Stimulated activated naive CD8-positive, alpha-beta T cell treated with anti-CD3 and anti-CD28 coated beads, Interleukin-15, amount 100 ng/mL, for 72 hours (primary cell): ENCODE measurements around the gene THAP10.
"Not testable (repeated sequence)": the region's sequence is repeated elsewhere in the genome, so short reads cannot be mapped to it uniquely, and the experiment has no call there.

Source experiments
- ATAC-seq: fragments of 150-1000 bp; cut with Tn5 transposase; 2 replicates; pipeline ENCODE4 v1.10.0; 2021; ENCODE audit warnings: mild to moderate bottlenecking, moderate library complexity
- DNase-seq, 2 donors: peaks; one replicate each; pipeline ENCODE4 v3.0.0; 2021 to 2022
- H3K27ac Mint-ChIP-seq, 2 donors: one replicate each; pipeline ENCODE4 v1.8.0; 2022; ENCODE audit warnings: mild to moderate bottlenecking in 2 of 2, mixed read lengths in 2 of 2, moderate library complexity in 2 of 2
- H3K27me3 Mint-ChIP-seq: one replicate; pipeline ENCODE4 v1.8.0; 2022; ENCODE audit warnings: mixed read lengths
- H3K4me1 Mint-ChIP-seq: one replicate; pipeline ENCODE4 v1.8.0; 2022; ENCODE audit warnings: mild to moderate bottlenecking, mixed read lengths
- H3K4me3 Mint-ChIP-seq, 2 donors: one replicate each; pipeline ENCODE4 v1.8.0; 2022; ENCODE audit warnings: mild to moderate bottlenecking in 2 of 2, mixed read lengths in 2 of 2, moderate library complexity in 1 of 2
- H3K9me3 Mint-ChIP-seq, 2 donors: one replicate each; pipeline ENCODE4 v1.8.0; 2022; ENCODE audit warnings: mixed read lengths in 2 of 2

Gene THAP10

GRCh38 chr15:70906842-70907241 is 14.6 kb upstream of the THAP10 start:
- Mint-ChIP-seq H3K9me3 (peaks cover 15 to 17% of the 10 kb centered on the region in 2 donors), H3K27ac (no peak overlapping the region), H3K4me3 (no peak overlapping the region), H3K4me1 (no peaks in the 10 kb centered on the region), H3K27me3 (peaks cover 18% of the 10 kb centered on the region)
- ATAC-seq, result no peak
- DNase-seq, result no peak

GRCh38 chr15:70902107-70902506 is 9.9 kb upstream of the THAP10 start:
- Mint-ChIP-seq H3K27ac (no peak overlapping the region), H3K27me3 (peaks cover 16% of the 10 kb centered on the region), H3K4me3 (no peak overlapping the region), H3K9me3 (peaks cover 1 to 4% of the 10 kb centered on the region in 2 donors), H3K4me1 (no peaks in the 10 kb centered on the region)
- ATAC-seq (no peak), DNase-seq (no peak)

GRCh38 chr15:70892912-70893560 is 803 bp upstream of the THAP10 start:
- H3K27me3 Mint-ChIP-seq, result peaks cover 62% of the 10 kb centered on the region
- H3K4me1 Mint-ChIP-seq, result peaks cover 8% of the 10 kb centered on the region
- peak overlapping the region; percentile 88 to 94 for H3K27ac Mint-ChIP-seq
- ATAC-seq (peak; percentile 27), DNase-seq (no peak)
- H3K4me3 Mint-ChIP-seq, result peak overlapping the region; percentile 86 to 93
- peaks cover 0 to 4% of the 10 kb centered on the region in 2 donors for H3K9me3 Mint-ChIP-seq

- Mint-ChIP-seq H3K27me3 (peaks cover 41% of the 10 kb centered on the region), H3K27ac (peak overlapping the region in 1 of 2 donors; percentile 83)
- no peak for ATAC-seq
Observed at GRCh38 chr15:70882361-70882760, 9.9 kb downstream of the THAP10 start.

GRCh38 chr15:70880781-70881180 is 11.5 kb downstream of the THAP10 start:
- no peak overlapping the region for H3K27ac Mint-ChIP-seq
- H3K4me3 Mint-ChIP-seq, result no peak overlapping the region
- ATAC-seq (no peak), DNase-seq (no peak)
- H3K4me1 Mint-ChIP-seq, result peaks cover 8% of the 10 kb centered on the region
- no peaks in the 10 kb centered on the region for H3K9me3 Mint-ChIP-seq
- H3K27me3 Mint-ChIP-seq, result peaks cover 34% of the 10 kb centered on the region

More at GRCh38 chr15:70882361-70882760, 9.9 kb downstream of the THAP10 start:
- Mint-ChIP-seq H3K4me3 (no peak overlapping the region), H3K9me3 (no peaks in the 10 kb centered on the region), H3K4me1 (peaks cover 8% of the 10 kb centered on the region)
- no peak for DNase-seq

GRCh38 chr15:70879401-70879800 is 12.8 kb downstream of the THAP10 start:
- peaks cover 32% of the 10 kb centered on the region for H3K27me3 Mint-ChIP-seq

GRCh38 chr15:70876683-70877082 is 15.6 kb downstream of the THAP10 start:
- no peak for DNase-seq
- peaks cover 37% of the 10 kb centered on the region for H3K27me3 Mint-ChIP-seq
- ATAC-seq, result no peak
- no peaks in the 10 kb centered on the region for H3K9me3 Mint-ChIP-seq
- no peak overlapping the region for H3K4me3 Mint-ChIP-seq
- H3K27ac Mint-ChIP-seq, result no peak overlapping the region
- H3K4me1 Mint-ChIP-seq, result no peaks in the 10 kb centered on the region

More at GRCh38 chr15:70879401-70879800, 12.8 kb downstream of the THAP10 start:
- no peak for ATAC-seq
- no peaks in the 10 kb centered on the region for H3K9me3 Mint-ChIP-seq
- no peak overlapping the region for H3K4me3 Mint-ChIP-seq
- H3K4me1 Mint-ChIP-seq, result peaks cover 8% of the 10 kb centered on the region
- H3K27ac Mint-ChIP-seq, result no peak overlapping the region
- DNase-seq, result no peak

GRCh38 chr15:70876011-70876410 is 16.2 kb downstream of the THAP10 start:
- H3K27me3 Mint-ChIP-seq, result peaks cover 37% of the 10 kb centered on the region
- ATAC-seq (no peak), DNase-seq (no peak)
- H3K27ac Mint-ChIP-seq, result no peak overlapping the region
- no peaks in the 10 kb centered on the region for H3K4me1 Mint-ChIP-seq
- no peak overlapping the region for H3K4me3 Mint-ChIP-seq
- H3K9me3 Mint-ChIP-seq, result no peaks in the 10 kb centered on the region

- ATAC-seq, result no peak
- Mint-ChIP-seq H3K4me3 (no peak overlapping the region), H3K27ac (no peak overlapping the region), H3K27me3 (peaks cover 35% of the 10 kb centered on the region), H3K9me3 (no peaks in the 10 kb centered on the region), H3K4me1 (no peaks in the 10 kb centered on the region)
- no peak for DNase-seq
Observed at GRCh38 chr15:70875001-70875782, 17.0 kb downstream of the THAP10 start.

GRCh38 chr15:70873232-70874054 is 18.8 kb downstream of the THAP10 start:
- no peak for DNase-seq
- ATAC-seq, result no peak
- Mint-ChIP-seq H3K9me3 (no peaks in the 10 kb centered on the region), H3K4me3 (no peak overlapping the region), H3K27me3 (peaks cover 19% of the 10 kb centered on the region), H3K4me1 (no peaks in the 10 kb centered on the region), H3K27ac (no peak overlapping the region)

GRCh38 chr15:70871490-70871889 is 20.7 kb downstream of the THAP10 start:
- not testable (repeated sequence) for ATAC-seq, H3K9me3 Mint-ChIP-seq, H3K4me1 Mint-ChIP-seq, H3K4me3 Mint-ChIP-seq, H3K27ac Mint-ChIP-seq, DNase-seq
- H3K27me3 Mint-ChIP-seq, result peaks cover 19% of the 10 kb centered on the region

- ATAC-seq (peak; percentile 57), DNase-seq (no peak)
- Mint-ChIP-seq H3K4me1 (no peaks in the 10 kb centered on the region), H3K27ac (no peak overlapping the region), H3K4me3 (no peak overlapping the region), H3K27me3 (peaks cover 19% of the 10 kb centered on the region), H3K9me3 (no peaks in the 10 kb centered on the region)
Observed at GRCh38 chr15:70870051-70870450, 22.2 kb downstream of the THAP10 start.

GRCh38 chr15:70869346-70869745 is 22.9 kb downstream of the THAP10 start:
- ATAC-seq (no peak), DNase-seq (no peak)
- Mint-ChIP-seq H3K27ac (peak overlapping the region; percentile 12 to 25), H3K9me3 (no peaks in the 10 kb centered on the region), H3K4me1 (no peaks in the 10 kb centered on the region), H3K4me3 (no peak overlapping the region), H3K27me3 (peaks cover 13% of the 10 kb centered on the region)

GRCh38 chr15:70867911-70868467 is 24.2 kb downstream of the THAP10 start:
- Mint-ChIP-seq H3K4me1 (no peaks in the 10 kb centered on the region), H3K27ac (no peak overlapping the region), H3K27me3 (no peaks in the 10 kb centered on the region), H3K4me3 (no peak overlapping the region), H3K9me3 (no peaks in the 10 kb centered on the region)
- ATAC-seq, result no peak
- no peak for DNase-seq

GRCh38 chr15:70866982-70867641 is 25.1 kb downstream of the THAP10 start:
- ATAC-seq, result no peak
- Mint-ChIP-seq H3K9me3 (no peaks in the 10 kb centered on the region), H3K4me3 (no peak overlapping the region), H3K27ac (no peak overlapping the region), H3K4me1 (no peaks in the 10 kb centered on the region), H3K27me3 (no peaks in the 10 kb centered on the region)
- DNase-seq, result no peak
